Loucy (cell line): ENCODE results near the gene GNAI1.

Source experiments
- H2AFZ ChIP-seq: fragments of 200-600 bp; sonication (generic); 2 replicates; pipeline ENCODE4 v1.6.0; 2016; ENCODE audit warnings: antibody characterized with exemption, mild to moderate bottlenecking, low read length, moderate library complexity
- H3F3A ChIP-seq: fragments of 200-600 bp; 2 replicates; pipeline ENCODE4 v1.6.0; 2016; ENCODE audit warnings: antibody characterized with exemption, low read depth, mild to moderate bottlenecking
- H3K27me3 ChIP-seq: fragments of 200-600 bp; sonication (generic); 2 replicates; pipeline ENCODE4 v1.6.1; 2014; ENCODE audit warnings: low read length, mild to moderate bottlenecking; ENCODE audit not compliant: insufficient read depth, poor library complexity, severe bottlenecking
- H3K36me3 ChIP-seq: fragments of 200-600 bp; sonication (generic); 2 replicates; pipeline ENCODE4 v1.6.1; 2016; ENCODE audit warnings: low read length; ENCODE audit not compliant: insufficient read depth
- H3K4me1 ChIP-seq: fragments of 200-600 bp; sonication (generic); 2 replicates; pipeline ENCODE4 v1.5.1; 2014; ENCODE audit warnings: low read length, mild to moderate bottlenecking; ENCODE audit not compliant: insufficient read depth, poor library complexity, severe bottlenecking
- H3K4me2 ChIP-seq: fragments of 200-600 bp; sonication (generic); 2 replicates; pipeline ENCODE4 v1.6.0; 2014; ENCODE audit warnings: antibody characterized with exemption, low read length, low read depth, mild to moderate bottlenecking; ENCODE audit not compliant: poor library complexity, severe bottlenecking
- H3K4me3 ChIP-seq: fragments of 200-600 bp; sonication (generic); 2 replicates; pipeline ENCODE4 v1.5.1; 2014; ENCODE audit warnings: low read length, mild to moderate bottlenecking, mixed read lengths; ENCODE audit not compliant: poor library complexity, severe bottlenecking
- H3K79me2 ChIP-seq: fragments of 200-600 bp; sonication (generic); 2 replicates; pipeline ENCODE4 v1.6.1; 2014; ENCODE audit warnings: low read length; ENCODE audit not compliant: insufficient read depth
- H3K9ac ChIP-seq: fragments of 200-600 bp; sonication (generic); 2 replicates; pipeline ENCODE4 v1.6.0; 2014; ENCODE audit warnings: mild to moderate bottlenecking, low read depth, low read length, moderate library complexity; ENCODE audit not compliant: poor library complexity, severe bottlenecking
- H3K9me2 ChIP-seq: fragments of 200-600 bp; sonication (generic); replicated peaks from 2 replicates; pipeline ENCODE4 v1.6.1; 2016; ENCODE audit warnings: low read depth, low read length, mixed read lengths
- H3K9me3 ChIP-seq: fragments of 200-600 bp; sonication (generic); 2 replicates; pipeline ENCODE4 v1.6.1; 2014; ENCODE audit warnings: mild to moderate bottlenecking, antibody characterized with exemption, low read length, low read depth; ENCODE audit not compliant: insufficient read depth
- H4K20me1 ChIP-seq: fragments of 200-600 bp; sonication (generic); 2 replicates; pipeline ENCODE4 v1.6.0; 2014; ENCODE audit warnings: antibody characterized with exemption, low read length, mild to moderate bottlenecking; ENCODE audit not compliant: insufficient read depth, poor library complexity, severe bottlenecking
- EZH2phosphoT487 ChIP-seq: fragments of 200-600 bp; IDR thresholded peaks from 2 replicates; pipeline ENCODE4 v1.6.1; 2018; ENCODE audit warnings: antibody characterized with exemption, mild to moderate bottlenecking, moderate library complexity, borderline replicate concordance
- TF ChIP-seq, protein P1 (sequence below): fragments of 200-600 bp; sonication (generic); conservative IDR thresholded peaks from 2 replicates; pipeline ENCODE4 v1.5.1; 2014; ENCODE audit warnings: mild to moderate bottlenecking, antibody characterized with exemption, low read length

GNAI1 gene

DNA sequence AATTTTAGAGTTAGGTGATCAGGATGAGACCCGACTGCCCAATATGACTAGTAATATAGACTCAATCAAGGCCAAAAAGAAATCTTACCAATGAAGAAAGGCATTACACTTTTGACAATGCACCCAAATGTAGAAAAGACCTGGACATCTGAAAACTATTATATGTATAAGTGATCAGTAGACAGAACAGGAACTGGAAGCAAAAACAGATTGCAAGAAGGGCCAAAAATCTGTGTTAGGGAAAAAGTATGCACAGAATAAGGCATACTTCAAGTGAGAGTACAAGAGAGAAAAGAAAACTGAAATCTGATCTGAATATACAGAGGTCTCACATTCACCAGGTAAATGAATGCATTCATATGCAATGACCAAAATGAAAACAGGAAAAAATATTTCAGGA lies 107.0 kb downstream of the GNAI1 start:
- Histone ChIP-seq H3K4me2 (no peak overlapping the region), H3K4me1 (no peaks in the 10 kb centered on the region), H3F3A (no peaks in the 10 kb centered on the region), H4K20me1 (no peaks in the 10 kb centered on the region), H3K9me2 (no peaks in the 10 kb centered on the region), H3K4me3 (no peak overlapping the region), H3K27me3 (no peaks in the 10 kb centered on the region), H3K9ac (no peak overlapping the region), H3K79me2 (no peaks in the 10 kb centered on the region), H3K9me3 (no peaks in the 10 kb centered on the region), H2AFZ (no peak overlapping the region), H3K36me3 (no peaks in the 10 kb centered on the region)
- no peak for TF ChIP-seq EZH2phosphoT487
- TF ChIP-seq, protein P1, sequence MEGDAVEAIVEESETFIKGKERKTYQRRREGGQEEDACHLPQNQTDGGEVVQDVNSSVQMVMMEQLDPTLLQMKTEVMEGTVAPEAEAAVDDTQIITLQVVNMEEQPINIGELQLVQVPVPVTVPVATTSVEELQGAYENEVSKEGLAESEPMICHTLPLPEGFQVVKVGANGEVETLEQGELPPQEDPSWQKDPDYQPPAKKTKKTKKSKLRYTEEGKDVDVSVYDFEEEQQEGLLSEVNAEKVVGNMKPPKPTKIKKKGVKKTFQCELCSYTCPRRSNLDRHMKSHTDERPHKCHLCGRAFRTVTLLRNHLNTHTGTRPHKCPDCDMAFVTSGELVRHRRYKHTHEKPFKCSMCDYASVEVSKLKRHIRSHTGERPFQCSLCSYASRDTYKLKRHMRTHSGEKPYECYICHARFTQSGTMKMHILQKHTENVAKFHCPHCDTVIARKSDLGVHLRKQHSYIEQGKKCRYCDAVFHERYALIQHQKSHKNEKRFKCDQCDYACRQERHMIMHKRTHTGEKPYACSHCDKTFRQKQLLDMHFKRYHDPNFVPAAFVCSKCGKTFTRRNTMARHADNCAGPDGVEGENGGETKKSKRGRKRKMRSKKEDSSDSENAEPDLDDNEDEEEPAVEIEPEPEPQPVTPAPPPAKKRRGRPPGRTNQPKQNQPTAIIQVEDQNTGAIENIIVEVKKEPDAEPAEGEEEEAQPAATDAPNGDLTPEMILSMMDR: no peak

DNA sequence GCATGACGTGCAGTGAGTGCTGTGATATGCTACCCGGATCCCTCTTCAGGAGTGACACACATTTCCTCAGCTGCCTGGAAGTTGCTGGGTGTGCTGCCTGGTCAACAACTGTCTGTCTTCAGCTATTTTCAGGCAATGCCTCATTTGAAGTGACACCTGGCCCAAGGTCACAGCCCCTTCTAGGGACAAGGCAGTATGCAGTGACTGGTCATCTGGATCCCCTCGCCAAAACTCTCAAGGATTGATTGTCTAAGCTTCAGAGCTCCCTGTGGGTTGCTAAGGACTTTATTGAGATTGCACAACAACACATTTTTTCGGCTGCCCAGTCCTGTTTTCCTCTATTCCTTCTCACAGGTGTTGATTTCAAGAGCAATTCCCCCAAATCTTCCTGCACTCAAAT lies 108.8 kb downstream of the GNAI1 start:
- H3F3A ChIP-seq: no peaks in the 10 kb centered on the region
- no peaks in the 10 kb centered on the region for H3K4me1 ChIP-seq
- H3K9me3 ChIP-seq: no peaks in the 10 kb centered on the region
- H3K36me3 ChIP-seq: no peaks in the 10 kb centered on the region
- no peaks in the 10 kb centered on the region for H3K27me3 ChIP-seq
- H2AFZ ChIP-seq: no peak overlapping the region
- TF ChIP-seq EZH2phosphoT487: no peak
- TF ChIP-seq, protein P1: no peak
- H3K9ac ChIP-seq: no peak overlapping the region
- no peaks in the 10 kb centered on the region for H3K79me2 ChIP-seq
- no peaks in the 10 kb centered on the region for H3K9me2 ChIP-seq
- no peak overlapping the region for H3K4me3 ChIP-seq
- H4K20me1 ChIP-seq: no peaks in the 10 kb centered on the region
- no peak overlapping the region for H3K4me2 ChIP-seq

DNA sequence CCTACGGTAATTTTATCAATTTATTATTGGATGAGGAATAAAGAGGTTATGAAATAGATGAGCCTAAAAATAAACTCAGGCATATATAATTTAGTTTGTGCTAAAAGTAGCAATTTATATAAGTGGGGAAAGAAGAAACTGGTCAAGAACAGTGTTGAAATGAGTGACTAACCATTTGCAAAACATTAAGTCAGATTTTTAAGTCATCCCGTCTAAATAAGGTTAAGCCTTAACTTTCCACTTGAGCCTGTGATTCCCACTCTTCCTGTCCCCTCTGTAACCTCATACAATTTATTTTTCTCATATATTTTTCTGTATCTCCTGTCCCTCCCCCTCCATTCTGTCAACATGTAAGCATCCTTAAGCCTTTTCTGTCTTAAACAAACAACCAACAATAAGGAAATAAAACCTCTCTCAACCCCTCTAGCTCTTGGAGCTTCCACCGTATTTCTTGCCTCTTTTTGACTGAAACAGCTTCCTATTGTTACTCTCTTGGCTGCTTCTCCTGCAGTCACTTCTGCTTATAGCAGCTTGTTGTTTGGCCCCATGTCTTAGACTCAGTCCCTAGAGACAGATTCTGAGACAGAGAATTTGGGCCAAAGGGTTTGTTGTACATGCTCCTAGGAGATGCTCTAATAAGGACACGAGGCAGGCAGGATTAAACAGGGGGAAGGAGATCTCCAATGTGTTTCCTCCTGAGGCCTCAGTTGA lies 109.7 kb downstream of the GNAI1 start:
- Histone ChIP-seq H3K9me3 (no peaks in the 10 kb centered on the region), H3K36me3 (no peaks in the 10 kb centered on the region), H3K4me2 (no peak overlapping the region), H2AFZ (no peak overlapping the region), H4K20me1 (no peaks in the 10 kb centered on the region), H3K9ac (no peak overlapping the region), H3K9me2 (no peaks in the 10 kb centered on the region), H3K79me2 (no peaks in the 10 kb centered on the region), H3F3A (no peaks in the 10 kb centered on the region), H3K4me3 (no peak overlapping the region), H3K4me1 (peaks cover 2% of the 10 kb centered on the region), H3K27me3 (no peaks in the 10 kb centered on the region)
- TF ChIP-seq EZH2phosphoT487: no peak
- TF ChIP-seq, protein P1: no peak
